ENCODE data around the gene ATRX.
"Not testable (repeated sequence)": the region's sequence is repeated elsewhere in the genome, so short reads cannot be mapped to it uniquely, and the experiment has no call there.

ATRX gene

GRCh38 chrX:77603635-77604336, 182.2 kb downstream of the ATRX start:
- DNase-seq = no peak

DNA sequence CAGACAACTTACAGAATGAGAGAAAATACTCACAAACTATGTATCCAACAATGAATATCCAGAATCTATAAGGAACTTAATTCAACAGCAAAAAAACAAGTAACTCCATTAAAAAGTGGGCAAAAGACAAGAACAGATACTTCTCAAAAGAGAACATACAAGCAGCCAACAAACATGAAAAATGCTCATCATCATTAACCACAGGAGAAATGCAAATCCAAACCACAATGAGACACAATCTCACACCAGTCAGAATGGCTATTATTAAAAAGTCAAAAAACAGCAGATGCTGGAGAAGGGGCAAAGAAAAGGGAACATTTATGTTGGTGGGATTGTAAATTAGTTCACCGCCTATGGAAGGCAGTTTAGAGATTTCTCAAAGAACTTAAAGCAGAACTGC, 188.5 kb downstream of the ATRX start:
- DNase-seq = no peak

GRCh38 chrX:77597090-77597489, 188.9 kb downstream of the ATRX start:
- DNase-seq = no peak

GRCh38 chrX:77595848-77596247, 190.2 kb downstream of the ATRX start:
- no peak for DNase-seq

DNA sequence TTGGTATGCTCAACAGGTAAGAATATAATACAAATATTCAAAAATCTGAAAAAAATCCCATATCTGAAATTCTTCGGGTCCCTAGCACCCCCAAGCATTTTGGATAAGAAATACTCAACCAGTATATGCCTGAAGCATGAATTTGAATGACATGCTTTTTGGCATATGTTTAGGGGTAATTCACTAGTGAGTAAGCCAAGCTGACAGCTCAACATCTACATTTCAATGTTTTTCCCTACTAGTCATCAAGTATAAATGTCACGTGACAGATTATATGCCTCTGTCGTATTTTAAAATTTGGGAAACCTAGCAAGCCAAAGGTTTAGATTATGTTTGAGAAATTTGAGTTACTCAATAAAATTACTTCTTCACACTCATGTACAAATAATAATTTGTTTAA, 213.7 kb downstream of the ATRX start:
- no peak for DNase-seq

- DNase-seq = no peak
Observed at GRCh38 chrX:77565278-77565677, 220.7 kb downstream of the ATRX start.

- no peak for DNase-seq
Observed at GRCh38 chrX:77564823-77565222, 221.2 kb downstream of the ATRX start.

- no peak for DNase-seq
Observed at GRCh38 chrX:77561372-77561771, 224.6 kb downstream of the ATRX start.

DNA sequence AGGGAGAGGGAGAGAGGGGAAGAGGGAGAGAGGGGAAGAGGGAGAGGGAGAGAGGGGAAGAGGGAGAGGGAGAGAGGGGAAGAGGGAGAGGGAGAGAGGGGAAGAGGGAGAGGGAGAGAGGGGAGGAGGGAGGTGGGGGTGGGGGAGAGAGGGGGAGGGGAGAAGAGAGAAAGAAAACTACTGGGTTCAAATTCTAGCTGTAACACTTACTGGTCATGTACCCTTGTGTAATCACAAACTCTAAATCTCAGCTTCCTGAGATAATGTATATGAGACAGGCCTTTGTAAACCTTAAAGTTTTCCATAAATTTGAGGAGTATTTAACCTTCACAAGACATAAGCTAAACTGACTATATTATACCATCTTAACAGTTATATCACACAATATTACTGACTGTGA, 229.7 kb downstream of the ATRX start:
- no peak for DNase-seq

- no peak for DNase-seq
Observed at GRCh38 chrX:77548751-77549150, 237.3 kb downstream of the ATRX start.

DNA sequence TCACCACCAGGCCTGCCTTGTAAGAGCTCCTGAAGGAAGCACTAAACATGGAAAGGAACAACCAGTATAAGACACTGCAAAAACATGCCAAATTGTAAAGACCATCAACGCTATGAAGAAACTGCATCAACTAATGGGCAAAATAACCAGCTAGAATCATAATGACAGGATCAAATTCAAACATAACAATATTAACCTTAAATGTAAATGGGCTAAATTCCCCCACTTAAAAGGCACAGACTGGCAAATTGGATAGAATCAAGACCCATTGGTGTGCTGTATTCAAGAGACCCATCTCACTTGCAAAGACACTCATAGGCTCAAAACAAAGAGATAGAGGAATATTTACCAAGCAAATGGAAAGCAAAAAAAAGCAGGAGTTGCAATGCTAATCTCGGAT, 246.2 kb downstream of the ATRX start:
- DNase-seq = not testable (repeated sequence)

DNA sequence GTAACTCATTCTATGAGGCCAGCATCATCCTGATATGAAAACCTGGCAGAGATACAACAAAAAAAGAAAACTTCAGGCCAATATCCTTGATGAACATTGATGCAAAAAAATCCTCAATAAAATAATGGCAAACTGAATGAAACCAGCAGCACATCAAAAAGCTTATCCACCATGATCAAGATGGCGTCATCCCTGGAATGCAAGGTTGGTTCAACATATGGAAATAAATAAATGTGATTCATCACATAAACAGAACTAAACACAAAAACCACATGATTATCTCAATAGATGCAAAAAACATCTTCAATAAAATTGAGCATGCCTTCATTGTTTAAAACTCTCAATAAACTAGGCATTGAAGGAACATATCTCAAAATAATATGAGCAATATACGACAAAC, 254.8 kb downstream of the ATRX start:
- not testable (repeated sequence) for DNase-seq

DNA sequence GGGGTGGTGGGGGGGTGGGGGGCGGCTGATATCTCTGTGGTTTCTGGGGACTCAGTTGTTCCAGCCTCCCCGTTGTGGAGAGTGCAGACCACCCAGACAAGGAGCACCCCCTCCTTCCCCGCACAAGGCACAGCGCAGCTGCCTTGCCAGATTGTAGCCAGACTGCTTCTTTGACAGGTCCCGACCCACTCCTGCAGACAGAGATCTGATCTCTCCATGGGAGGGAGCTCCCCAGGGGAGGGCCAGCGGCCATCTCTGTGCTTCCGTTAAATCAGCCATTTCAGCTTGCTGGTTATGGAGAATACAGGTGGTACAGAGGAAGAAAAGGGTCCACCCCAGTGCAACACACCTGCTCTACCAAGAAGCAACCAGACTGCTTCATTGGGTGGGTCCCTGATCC, 258.0 kb downstream of the ATRX start:
- no peak for DNase-seq

DNA sequence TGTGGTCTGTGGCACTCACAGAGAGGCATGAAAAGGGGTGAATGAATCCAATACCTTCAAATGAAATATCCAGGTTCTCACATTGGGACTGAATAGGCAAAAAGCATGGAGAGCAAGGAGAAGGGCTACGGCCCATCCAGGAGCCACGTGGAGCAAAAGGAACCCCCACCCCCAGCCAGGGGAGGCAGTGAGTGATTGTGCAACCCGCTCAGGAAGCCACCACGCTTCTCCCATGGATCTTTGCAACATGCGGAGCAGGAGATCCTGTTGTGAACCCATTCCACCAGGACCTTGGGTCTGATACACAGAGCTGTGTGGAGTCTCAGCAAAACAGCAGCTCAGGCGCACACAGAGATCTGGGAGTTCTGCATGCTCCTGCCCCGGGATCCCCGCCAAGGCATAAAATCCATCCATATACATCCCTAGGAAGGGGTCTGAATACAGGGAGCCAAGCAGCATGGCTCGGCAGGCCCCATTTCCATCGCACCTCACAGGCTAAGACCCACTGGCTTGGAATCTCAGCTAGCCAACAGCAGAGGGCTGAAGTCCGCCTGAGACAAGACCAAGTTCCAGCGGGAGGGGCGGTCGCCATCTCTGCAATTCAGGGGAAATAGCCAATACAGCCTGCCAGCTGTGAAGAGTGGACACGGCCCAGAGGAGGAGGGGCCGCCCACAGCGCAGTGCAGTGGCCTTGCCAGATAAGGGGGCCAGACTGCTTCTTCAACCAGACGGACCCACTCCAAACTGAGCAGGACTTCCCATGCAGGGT, 258.6 kb downstream of the ATRX start:
- DNase-seq = no peak

GRCh38 chrX:77519765-77520164, 266.3 kb downstream of the ATRX start:
- no peak for DNase-seq

- DNase-seq = no peak
Observed at GRCh38 chrX:77514177-77514576, 271.8 kb downstream of the ATRX start.

DNA sequence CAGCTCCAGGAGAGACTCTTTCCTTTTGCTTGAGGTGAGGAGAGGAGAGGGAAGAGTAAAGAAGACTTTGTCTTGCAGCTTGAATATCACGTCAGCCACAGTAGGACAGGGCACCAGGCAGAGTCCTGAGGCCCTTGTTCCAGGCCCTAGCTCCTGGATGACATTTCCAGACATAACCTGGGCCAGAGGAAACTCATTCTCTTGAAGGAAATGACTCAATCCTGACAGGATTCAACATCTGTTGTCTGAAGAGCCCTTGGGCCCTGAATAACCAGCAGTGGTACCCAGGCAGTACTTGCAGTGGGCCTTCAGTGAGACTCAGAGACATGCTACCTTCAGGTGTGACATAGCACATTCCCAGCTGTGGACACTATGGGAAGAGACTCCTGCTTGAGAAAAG, 276.0 kb downstream of the ATRX start:
- DNase-seq = no peak

DNA sequence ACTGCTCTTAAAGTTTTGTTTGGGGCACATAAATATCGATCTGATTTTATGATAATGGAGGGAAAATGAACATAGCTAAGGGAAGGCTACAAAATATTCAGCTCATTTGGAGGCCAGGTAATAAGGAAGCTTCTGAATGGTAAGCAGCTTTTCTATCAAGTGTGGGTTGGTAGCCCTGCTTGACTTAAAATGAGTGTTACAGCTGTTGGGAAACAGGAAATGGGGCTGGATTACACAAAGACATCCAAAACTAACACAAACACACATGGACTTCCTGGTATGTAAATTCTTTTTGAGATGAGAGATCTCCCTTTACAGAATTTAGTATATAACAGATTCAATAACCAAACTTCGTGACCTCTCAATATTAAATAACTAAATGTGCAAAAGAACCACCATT, 280.8 kb downstream of the ATRX start:
- no peak for DNase-seq

DNA sequence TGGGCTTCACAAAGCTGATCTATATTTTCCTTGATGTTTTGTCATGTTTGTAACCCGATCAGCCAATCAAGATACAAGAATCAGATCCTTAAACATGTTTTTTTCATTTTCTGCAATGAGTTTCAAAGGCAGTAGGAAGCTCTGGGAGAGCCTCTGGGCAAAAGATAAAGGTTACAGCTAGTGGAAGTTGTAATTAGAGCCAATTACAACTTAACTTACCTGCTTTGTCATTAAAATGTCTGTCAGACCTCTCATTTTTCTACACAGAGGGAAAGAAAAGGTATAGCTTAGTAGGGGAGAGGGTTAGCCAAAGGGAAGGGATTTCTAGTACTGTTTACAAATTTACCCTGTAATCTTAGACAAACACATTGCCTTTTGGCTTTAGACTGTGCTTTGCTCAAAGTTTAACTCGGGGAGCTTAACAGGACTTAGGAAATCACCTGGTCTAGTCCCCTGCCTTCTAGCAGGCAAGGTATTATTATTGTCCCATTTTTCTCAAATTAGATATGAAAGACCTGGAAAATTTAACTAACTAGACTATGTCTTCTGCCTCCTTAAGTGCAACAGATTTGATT, 283.0 kb downstream of the ATRX start:
- DNase-seq = no peak

GRCh38 chrX:77500164-77500563, 285.9 kb downstream of the ATRX start:
- not testable (repeated sequence) for DNase-seq

GRCh38 chrX:77493677-77494553, 292.1 kb downstream of the ATRX start:
- DNase-seq = no peak

DNA sequence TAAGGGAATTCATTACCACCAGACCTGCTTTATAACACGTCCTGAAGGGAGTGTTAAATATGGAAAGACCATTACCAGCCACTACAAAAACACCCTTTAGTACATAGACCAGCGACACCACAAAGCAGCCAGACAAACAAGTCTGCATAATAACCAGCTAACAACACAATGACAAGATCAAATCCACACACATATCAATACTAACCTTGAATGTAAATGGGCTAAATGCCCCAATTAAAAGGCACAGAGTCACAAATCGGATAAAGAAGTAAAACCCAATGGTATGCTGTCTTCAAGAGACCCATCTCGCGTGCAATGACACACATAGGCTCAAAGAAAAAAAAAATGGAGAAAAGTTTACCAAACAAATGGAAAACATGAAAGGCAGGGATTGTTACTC, 302.0 kb downstream of the ATRX start:
- no peak for DNase-seq

DNA sequence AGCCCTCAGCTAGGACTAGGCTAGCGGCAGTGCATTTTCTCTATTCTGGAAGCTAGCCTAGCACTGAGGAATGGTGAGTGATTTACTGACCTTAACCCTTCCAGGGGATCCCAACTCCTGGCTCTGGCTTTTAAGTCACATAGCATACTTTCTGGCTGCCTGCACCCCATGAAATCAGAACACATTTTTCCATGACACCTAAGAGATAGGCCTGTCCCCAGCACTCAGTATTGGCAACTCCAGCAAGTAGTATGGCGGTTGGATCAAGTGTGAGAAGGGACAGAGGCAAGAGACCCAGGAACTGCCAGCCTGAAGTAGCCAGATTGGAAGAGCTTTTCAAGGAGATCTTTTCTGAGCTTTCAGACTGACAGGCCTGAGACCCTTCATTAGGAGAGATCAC, 330.6 kb downstream of the ATRX start:
- no peak for DNase-seq
